Kidney (tissue), 14 donors: ENCODE measurements around the gene MYOG. TPM values are rescaled to one million over a fixed set of nuclear protein-coding genes. Genes with fewer than 3 reads are reported as not detected.

Experiments
- DNase-seq, 5 donors: peaks; one replicate each; pipeline ENCODE4 v3.0.0-alpha.2; 2013 to 2020
- FAIRE-seq: peaks from 2 replicates; lab custom pipeline; 2012; peaks lifted over from hg19 to GRCh38; lab: Jason Lieb, UNC
- H3K27ac ChIP-seq, 2 donors: one replicate each; pipeline ENCODE4 v1.7.0; 2013; ENCODE audit warnings: low read depth in 2 of 2, low read length in 2 of 2, inconsistent platforms in 1 of 2
- H3K27me3 ChIP-seq: one replicate; pipeline ENCODE4 v1.7.1; 2013; ENCODE audit warnings: low read length, inconsistent platforms; ENCODE audit not compliant: control insufficient read depth, insufficient read depth
- H3K36me3 ChIP-seq, 3 donors: one replicate each; pipeline versions ENCODE4 v1.7.0 to v1.7.1; 2013; ENCODE audit warnings: low read length in 3 of 3, control low read depth in 1 of 3, inconsistent platforms in 1 of 3; ENCODE audit not compliant: insufficient read depth in 3 of 3, control insufficient read depth in 2 of 3
- H3K4me1 ChIP-seq, 3 donors: one replicate each; pipeline versions ENCODE4 v1.7.0 to v1.7.1; 2013; ENCODE audit warnings: low read length in 3 of 3, inconsistent platforms in 1 of 3, low read depth in 1 of 3; ENCODE audit not compliant: control insufficient read depth in 2 of 3, insufficient read depth in 2 of 3
- H3K4me3 ChIP-seq, 3 donors: one replicate each; pipeline versions ENCODE4 v1.7.0 to v1.8.1; 2013; ENCODE audit warnings: low read length in 3 of 3, control low read depth in 1 of 3, inconsistent platforms in 1 of 3
- H3K9ac ChIP-seq, 3 donors: one replicate each; pipeline versions ENCODE4 v1.7.0 to v1.7.1; 2013; ENCODE audit warnings: low read length in 3 of 3, control low read depth in 1 of 3, inconsistent platforms in 1 of 3
- H3K9me3 ChIP-seq, 3 donors: one replicate each; pipeline versions ENCODE4 v1.7.0 to v1.7.1; 2013; ENCODE audit warnings: low read length in 3 of 3, control low read depth in 1 of 3, inconsistent platforms in 1 of 3; ENCODE audit not compliant: control insufficient read depth in 2 of 3, insufficient read depth in 1 of 3
- intact Hi-C: fragments of 100-400 bp; cut with DNase I; formaldehyde crosslinking; loops from one replicate; pipeline ENCODE4 v1.11.1; 2022
- polyA plus RNA-seq: library from polyadenylated mRNA; stranded (reverse); fragments of 350-450 nt; fragmentation: Illumina TruSeq; extraction: RNeasy Lipid Tissue Mini Kit (QIAGEN cat#74804); gene quantifications from one replicate; pipeline ENCODE4 v1.2.3, GENCODE V29; 2014; ENCODE audit warnings: low read depth, low replicate concordance; ENCODE audit not compliant: insufficient read depth
- total RNA-seq: library from RNA; stranded (reverse); fragmentation: NEBNext Ultra II Directional; extraction: Animal tissue kit (Norgen Biotek cat#: 25700); gene quantifications from one replicate; pipeline ENCODE4 v1.2.1, GENCODE V29; 2021
- TF ChIP-seq, protein P1 (sequence below): IDR thresholded peaks from 3 replicates; pipeline ENCODE4 v1.5.1; 2012; ENCODE audit warnings: mild to moderate bottlenecking, moderate library complexity, borderline replicate concordance; ENCODE audit not compliant: insufficient read depth; ENCODE audit errors: extremely low read depth
- donor health status: control.
- donor health status: control.
- donor health status: control.
- donor health status: control.
- donor health status: control.
- donor health status: DM: yes; HTN: yes; CAD: no.
- donor health status: Normal renal cell carcinoma (clear cell type).

MYOG gene
- total and polyA plus RNA-seq, 2 donors from 2014 or later = not detected

DNA sequence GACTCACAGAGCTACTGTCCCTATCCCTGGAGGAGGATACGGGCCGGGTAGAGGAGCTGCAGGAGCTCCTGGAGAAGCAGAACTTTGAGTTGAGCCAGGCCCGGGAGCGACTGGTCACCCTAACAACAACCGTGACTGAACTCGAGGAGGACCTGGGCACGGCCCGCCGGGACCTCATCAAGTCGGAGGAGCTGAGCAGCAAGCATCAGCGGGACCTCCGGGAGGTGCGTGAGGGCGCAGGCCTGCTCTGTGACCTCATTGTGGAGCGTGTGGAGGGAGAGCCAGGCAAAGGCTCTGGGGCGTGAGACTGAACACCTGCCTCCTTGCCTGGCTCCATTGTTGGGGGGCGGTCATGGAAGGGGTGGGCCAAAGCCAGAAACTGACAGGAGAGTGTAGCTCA is 40.5 kb downstream of the MYOG start:
- peak in 1 of 5 donors; percentile 73 for DNase-seq
- no peaks in the 10 kb centered on the region for H3K27me3 ChIP-seq
- H3K9me3 ChIP-seq = no peaks in the 10 kb centered on the region
- no peaks in the 10 kb centered on the region for H3K36me3 ChIP-seq
- no peak overlapping the region for H3K27ac ChIP-seq
- H3K4me3 ChIP-seq = no peak overlapping the region
- no peak overlapping the region for H3K9ac ChIP-seq
- peaks cover 0 to 3% (median 0%) of the 10 kb centered on the region in 3 donors for H3K4me1 ChIP-seq
- intact Hi-C loops = no loop called here
- FAIRE-seq = no peak
- TF ChIP-seq, protein P1, sequence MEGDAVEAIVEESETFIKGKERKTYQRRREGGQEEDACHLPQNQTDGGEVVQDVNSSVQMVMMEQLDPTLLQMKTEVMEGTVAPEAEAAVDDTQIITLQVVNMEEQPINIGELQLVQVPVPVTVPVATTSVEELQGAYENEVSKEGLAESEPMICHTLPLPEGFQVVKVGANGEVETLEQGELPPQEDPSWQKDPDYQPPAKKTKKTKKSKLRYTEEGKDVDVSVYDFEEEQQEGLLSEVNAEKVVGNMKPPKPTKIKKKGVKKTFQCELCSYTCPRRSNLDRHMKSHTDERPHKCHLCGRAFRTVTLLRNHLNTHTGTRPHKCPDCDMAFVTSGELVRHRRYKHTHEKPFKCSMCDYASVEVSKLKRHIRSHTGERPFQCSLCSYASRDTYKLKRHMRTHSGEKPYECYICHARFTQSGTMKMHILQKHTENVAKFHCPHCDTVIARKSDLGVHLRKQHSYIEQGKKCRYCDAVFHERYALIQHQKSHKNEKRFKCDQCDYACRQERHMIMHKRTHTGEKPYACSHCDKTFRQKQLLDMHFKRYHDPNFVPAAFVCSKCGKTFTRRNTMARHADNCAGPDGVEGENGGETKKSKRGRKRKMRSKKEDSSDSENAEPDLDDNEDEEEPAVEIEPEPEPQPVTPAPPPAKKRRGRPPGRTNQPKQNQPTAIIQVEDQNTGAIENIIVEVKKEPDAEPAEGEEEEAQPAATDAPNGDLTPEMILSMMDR = no peak

DNA sequence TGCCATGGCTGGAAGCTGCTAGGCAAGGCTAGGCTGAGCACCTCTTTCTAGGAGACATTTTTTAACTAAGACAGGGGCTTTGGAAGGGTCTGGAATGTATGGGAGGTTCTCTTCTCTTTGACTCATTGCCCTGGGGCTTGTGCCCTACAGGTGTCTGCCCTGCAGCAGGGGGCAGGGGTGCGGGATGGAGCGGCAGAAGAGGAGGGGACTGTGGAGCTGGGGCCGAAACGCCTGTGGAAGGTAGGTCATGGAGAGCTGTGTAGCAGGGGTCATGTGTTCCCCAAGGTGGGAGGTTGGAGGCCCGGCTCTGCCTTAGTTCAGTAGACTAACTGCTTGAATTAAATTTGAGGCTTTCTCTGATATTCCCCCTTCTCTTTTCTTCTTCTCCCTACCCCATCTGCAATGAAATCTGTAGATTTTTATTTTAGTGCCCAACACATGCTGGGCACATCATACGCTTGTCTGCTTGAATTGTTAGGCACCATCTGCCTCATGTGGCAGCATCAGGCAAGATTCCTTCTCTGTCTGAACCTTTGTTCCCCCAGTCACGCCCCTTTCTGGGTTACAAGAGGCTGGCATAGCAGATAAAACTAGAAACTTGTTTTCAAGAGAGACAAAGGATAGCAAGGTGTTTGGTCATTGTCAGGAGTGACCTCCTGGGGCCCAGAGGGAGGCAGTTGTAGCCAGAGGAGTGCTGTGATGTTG is 41.1 kb downstream of the MYOG start:
- H3K36me3 ChIP-seq = no peaks in the 10 kb centered on the region
- TF ChIP-seq, protein P1 = no peak
- DNase-seq (peak in 1 of 5 donors; percentile 41), FAIRE-seq (no peak)
- H3K9me3 ChIP-seq = no peaks in the 10 kb centered on the region
- H3K4me1 ChIP-seq = peaks cover 0 to 5% (median 0%) of the 10 kb centered on the region in 3 donors
- no peak overlapping the region for H3K27ac ChIP-seq
- H3K4me3 ChIP-seq = no peak overlapping the region
- no peak overlapping the region for H3K9ac ChIP-seq
- intact Hi-C loops = loop anchor here (5.0 kb wide), 1 partner anchor 173 kb away; no protein-coding TSS in a partner anchor
- H3K27me3 ChIP-seq = no peaks in the 10 kb centered on the region

DNA sequence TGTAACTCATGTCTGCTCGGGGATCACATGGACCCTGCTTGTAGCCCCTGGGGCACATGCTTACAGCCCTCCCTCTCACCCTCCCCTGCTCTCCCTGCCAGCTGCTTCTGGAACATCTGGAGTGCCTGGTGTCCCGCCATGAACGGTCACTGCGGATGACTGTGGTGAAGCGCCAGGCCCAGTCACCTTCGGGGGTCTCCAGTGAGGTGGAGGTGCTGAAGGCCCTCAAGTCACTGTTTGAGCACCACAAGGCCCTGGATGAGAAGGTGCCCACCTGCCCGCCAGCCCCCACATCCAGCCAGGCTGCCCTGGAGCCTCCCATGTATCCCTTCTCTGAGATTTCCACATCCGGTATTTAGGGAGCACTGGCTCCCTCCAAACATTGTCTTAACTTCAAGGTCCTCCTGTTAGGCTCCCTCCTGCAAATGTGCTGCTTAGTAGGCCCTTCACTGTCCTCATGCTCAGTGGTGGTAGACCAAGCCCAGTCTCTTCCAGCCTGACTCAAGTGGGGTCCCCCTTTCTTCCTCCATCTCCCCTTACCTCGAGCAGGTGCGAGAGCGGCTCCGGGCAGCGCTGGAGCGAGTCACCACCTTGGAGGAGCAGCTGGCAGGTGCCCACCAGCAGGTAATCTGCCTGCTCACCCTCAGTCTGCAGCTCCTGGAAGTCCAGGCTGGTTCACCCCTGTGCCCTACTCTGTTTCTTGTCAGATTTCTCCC is 41.8 kb downstream of the MYOG start:
- intact Hi-C loops = loop anchor here (5.0 kb wide), 1 partner anchor 173 kb away; no protein-coding TSS in a partner anchor

More for the DNA sequence above, 41.8 kb downstream of the MYOG start:
- Histone ChIP-seq H3K27ac (no peak overlapping the region), H3K9me3 (no peaks in the 10 kb centered on the region), H3K4me3 (no peak overlapping the region), H3K9ac (no peak overlapping the region), H3K27me3 (no peaks in the 10 kb centered on the region), H3K4me1 (peaks cover 0 to 5% (median 0%) of the 10 kb centered on the region in 3 donors), H3K36me3 (no peaks in the 10 kb centered on the region)
- FAIRE-seq (no peak), DNase-seq (peak in 1 of 5 donors; percentile 52)
- TF ChIP-seq, protein P1 = no peak
